VCaP (cell line): Measurements from ENCODE around the gene ARHGEF12.

Source experiments
- H3K27ac ChIP-seq: fragments of 450-650 bp; 2 replicates; pipeline ENCODE4 v1.5.1; 2017
- TF ChIP-seq, protein P1 (sequence below): fragments of 450-650 bp; conservative IDR thresholded peaks from 2 replicates; pipeline ENCODE4 v1.5.1; 2017; ENCODE audit warnings: mild to moderate bottlenecking, moderate library complexity

Gene ARHGEF12

GRCh38 chr11:120511820-120512738 is 175.9 kb downstream of the ARHGEF12 start:
- TF ChIP-seq, protein P1, sequence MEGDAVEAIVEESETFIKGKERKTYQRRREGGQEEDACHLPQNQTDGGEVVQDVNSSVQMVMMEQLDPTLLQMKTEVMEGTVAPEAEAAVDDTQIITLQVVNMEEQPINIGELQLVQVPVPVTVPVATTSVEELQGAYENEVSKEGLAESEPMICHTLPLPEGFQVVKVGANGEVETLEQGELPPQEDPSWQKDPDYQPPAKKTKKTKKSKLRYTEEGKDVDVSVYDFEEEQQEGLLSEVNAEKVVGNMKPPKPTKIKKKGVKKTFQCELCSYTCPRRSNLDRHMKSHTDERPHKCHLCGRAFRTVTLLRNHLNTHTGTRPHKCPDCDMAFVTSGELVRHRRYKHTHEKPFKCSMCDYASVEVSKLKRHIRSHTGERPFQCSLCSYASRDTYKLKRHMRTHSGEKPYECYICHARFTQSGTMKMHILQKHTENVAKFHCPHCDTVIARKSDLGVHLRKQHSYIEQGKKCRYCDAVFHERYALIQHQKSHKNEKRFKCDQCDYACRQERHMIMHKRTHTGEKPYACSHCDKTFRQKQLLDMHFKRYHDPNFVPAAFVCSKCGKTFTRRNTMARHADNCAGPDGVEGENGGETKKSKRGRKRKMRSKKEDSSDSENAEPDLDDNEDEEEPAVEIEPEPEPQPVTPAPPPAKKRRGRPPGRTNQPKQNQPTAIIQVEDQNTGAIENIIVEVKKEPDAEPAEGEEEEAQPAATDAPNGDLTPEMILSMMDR, result no peak

DNA sequence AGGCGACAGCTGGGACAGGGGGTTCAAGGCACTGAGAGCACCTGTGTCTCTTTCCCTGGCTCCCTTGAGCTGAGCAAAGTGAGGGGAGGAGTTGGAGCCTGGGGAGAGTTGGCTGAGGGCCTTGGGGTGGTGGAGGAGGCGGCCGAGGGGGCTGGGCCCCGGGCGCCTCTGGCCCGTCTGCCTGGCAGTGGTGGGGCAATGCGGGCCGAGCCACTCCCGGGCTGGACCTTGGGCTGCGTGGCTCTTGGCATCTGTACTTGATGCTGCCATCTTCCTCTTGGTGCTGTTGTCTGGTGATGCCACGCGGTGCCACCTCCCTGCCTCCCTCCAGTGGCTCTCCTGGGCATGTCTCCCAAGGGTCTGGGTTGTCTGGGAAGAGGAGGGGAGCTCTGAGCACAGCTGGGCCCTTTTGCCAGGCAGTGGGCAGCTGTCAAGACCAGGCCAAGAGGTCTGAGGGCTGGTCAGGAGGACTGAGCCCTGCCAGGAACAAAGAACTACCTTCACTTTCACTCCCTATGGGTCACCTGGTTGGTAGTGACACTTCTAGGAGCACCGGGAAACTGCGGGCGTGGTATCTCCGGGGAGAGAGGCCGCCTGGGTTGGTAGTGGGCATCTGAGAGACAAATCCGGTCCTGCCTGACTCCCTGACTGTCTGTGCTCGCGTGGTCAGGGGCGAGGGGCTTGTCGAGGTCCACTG is 176.7 kb downstream of the ARHGEF12 start:
- TF ChIP-seq, protein P1, result peak; percentile 42

More at GRCh38 chr11:120511820-120512738, 175.9 kb downstream of the ARHGEF12 start:
- H3K27ac ChIP-seq, result peak overlapping the region; percentile 62; the same call in 1 of the 2 replicates

DNA sequence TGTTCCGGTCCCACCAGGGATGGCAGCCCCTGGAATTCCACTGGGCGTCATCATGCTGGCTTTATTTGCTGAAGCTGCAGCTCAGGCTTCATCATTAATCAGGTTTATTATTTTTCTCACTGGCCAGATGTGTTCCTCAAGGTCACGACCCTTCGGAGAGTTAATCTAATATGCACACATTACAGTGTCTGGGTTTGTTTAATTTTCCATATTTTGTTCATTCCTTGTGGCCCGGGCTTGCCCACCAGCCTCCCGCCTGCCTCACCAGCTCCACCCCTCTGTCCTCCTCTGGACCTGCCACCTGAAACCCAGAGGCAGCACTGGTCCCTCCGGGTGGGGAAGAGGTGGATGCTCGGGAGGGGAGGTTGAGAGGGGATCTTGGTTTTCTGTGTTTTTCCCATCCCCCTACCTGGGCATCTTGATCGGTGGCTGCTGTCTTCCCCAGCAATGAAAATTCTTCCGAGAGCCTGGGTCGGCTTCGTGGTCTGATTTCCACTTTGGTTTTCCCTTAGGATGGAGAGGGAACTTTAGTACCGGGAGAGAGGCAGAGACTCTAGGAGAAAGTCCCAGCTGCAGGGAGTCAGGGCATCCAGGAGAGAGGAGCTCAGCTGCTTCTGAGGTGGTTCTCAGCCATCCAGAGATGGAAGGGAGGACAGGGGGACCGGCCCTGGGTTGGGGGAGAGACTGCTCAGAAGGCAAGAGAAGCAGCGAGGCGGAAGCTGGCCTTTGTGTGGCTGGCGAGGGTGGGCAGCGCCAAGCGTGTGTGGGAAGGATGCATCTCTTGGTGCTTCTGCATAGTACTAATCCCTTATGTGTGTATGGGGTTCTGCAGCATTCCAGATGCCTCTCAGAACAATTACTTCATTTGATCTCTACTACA is 177.5 kb downstream of the ARHGEF12 start:
- TF ChIP-seq, protein P1, result no peak
- H3K27ac ChIP-seq, result no peak overlapping the region

More for the DNA sequence above, 176.7 kb downstream of the ARHGEF12 start:
- no peak overlapping the region for H3K27ac ChIP-seq

- H3K27ac ChIP-seq, result no peak overlapping the region
- TF ChIP-seq, protein P1, result no peak
Measured at GRCh38 chr11:120514541-120515121, 178.4 kb downstream of the ARHGEF12 start.

DNA sequence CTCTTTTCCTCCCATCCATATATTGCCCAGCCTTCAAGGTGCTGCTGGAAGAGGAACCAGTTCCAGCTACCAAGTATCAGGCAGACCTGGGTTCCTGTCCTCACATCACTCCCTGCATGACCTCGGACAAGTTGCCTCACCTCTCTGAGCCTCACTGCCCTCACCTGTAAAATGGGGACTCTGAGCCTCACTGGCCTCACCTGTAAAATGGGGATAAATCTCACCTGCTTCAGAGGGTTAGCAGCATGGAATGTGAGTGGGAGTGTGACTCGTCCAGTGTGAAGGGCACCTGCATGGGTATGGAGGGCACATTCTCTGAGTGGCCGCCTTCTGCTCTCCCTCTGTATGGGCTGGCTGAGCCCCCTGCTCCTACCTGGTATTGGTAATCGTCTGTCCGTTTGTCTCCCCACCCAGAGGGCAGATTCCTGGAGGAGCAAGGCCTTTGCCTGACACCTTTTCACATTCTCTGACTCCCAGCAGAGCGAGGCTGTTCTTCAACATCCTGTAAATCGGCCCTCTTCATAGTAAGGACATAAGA is 179.0 kb downstream of the ARHGEF12 start:
- TF ChIP-seq, protein P1, result no peak
- H3K27ac ChIP-seq, result no peak overlapping the region

GRCh38 chr11:120516461-120517389 is 180.5 kb downstream of the ARHGEF12 start:
- TF ChIP-seq, protein P1, result no peak
- H3K27ac ChIP-seq, result no peak overlapping the region
